ENCODE results near the gene PKLR. TPM values are rescaled to one million over a fixed set of nuclear protein-coding genes. Genes with fewer than 3 reads are reported as not detected.

The PKLR gene
- total and polyA plus RNA-seq, 2 of the 8 experiments (the other 6 are each of a cell fraction or from before 2014, with no cell fraction given), result 2.3 to 7.5 TPM

- TF ChIP-seq MAX (IDR thresholded peaks at IDR 0.05) (no peak), YY1 (IDR thresholded peaks at IDR 0.05; ENCODE audit: low read depth, low read length) (peak; percentile 99), TEAD4 (IDR thresholded peaks at IDR 0.05; ENCODE audit: low read depth, low read length) (0 out of 2 replicates have a peak, but pooled peaks have one; percentile 53), GABPA (IDR thresholded peaks at IDR 0.05; ENCODE audit: borderline replicate concordance, insufficient read depth, low read length) (no peak), SIX5 (IDR thresholded peaks at IDR 0.05; ENCODE audit: low read depth, low read length) (peak; percentile 76), ATF2 (IDR thresholded peaks at IDR 0.05; ENCODE audit: low read length) (0 out of 2 replicates have a peak, but pooled peaks have one; percentile 49), RAD21 (IDR thresholded peaks at IDR 0.05 in 1 of 2, conservative IDR thresholded peaks at IDR 0.05 in 1 of 2; ENCODE audit: low read depth in 2 of 2, low read length in 2 of 2) (peak in 1 of 2 experiments; percentile 7; a peak in 1 of 4 replicates), TBP (IDR thresholded peaks at IDR 0.05; ENCODE audit: low read depth, low read length) (peak; percentile 25; the same call in 1 of the 2 replicates), KDM5A (IDR thresholded peaks at IDR 0.05; ENCODE audit: low read length) (peak; percentile 67; the same call in 1 of the 2 replicates), JUN (IDR thresholded peaks at IDR 0.05; ENCODE audit: low read depth, low read length) (no peak), SP4 (IDR thresholded peaks at IDR 0.05; ENCODE audit: low read length) (peak; percentile 99), SIRT6 (IDR thresholded peaks at IDR 0.05; ENCODE audit: low read length) (no peak), CEBPB (IDR thresholded peaks at IDR 0.05; ENCODE audit: low read depth, low read length) (peak; percentile 92), CHD1 (IDR thresholded peaks at IDR 0.05; ENCODE audit: low read depth, low read length) (no peak), CBX8 (IDR thresholded peaks at IDR 0.05; ENCODE audit: borderline replicate concordance, low read depth, low read length) (no peak)
These were observed 60.1 kb downstream of the PKLR start (continued) for GRCh38 chr1:155241069-155241679.

All from H1 (cell line).